ENCODE data around the gene PROX2. TPM values are rescaled to one million over a fixed set of nuclear protein-coding genes. Genes with fewer than 3 reads are reported as not detected.

PROX2 gene
- total RNA-seq, 4 donors from 2014 or later = not detected

DNA sequence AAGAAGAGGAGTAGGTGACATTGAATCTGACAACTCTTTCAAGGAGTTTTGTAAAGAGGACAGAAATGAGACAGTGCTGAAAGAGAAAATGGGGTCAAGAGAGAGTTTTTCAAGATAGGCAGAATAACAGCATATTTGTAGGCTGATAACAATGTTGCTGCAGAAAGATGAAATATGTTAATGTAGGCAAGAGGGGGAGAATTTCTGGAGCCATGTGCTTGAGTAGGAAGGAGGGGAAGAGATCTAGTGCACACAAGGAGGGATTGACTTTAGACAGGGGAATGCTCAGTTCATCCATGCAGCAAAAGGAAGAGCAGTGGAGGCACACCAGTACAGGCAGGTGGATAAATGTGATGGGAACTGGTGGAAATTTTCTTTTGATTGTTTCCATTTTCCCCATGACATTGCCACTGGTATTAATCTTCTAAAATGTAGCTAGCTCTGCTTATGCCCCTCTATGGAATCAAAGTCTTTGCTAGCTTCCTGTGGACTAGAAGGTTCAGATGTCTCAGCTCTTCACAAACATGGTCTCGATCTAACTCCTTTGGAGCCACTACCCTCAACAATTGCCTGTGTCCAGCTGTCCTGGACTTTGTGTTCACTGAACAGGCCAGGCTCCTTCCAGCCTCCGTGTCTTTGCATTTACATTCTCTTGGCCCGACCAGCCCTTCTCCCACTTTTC, 9.1 kb downstream of the PROX2 start:
- peak overlapping the region in 1 of 4 donors; percentile 62 for H3K27ac ChIP-seq

DNA sequence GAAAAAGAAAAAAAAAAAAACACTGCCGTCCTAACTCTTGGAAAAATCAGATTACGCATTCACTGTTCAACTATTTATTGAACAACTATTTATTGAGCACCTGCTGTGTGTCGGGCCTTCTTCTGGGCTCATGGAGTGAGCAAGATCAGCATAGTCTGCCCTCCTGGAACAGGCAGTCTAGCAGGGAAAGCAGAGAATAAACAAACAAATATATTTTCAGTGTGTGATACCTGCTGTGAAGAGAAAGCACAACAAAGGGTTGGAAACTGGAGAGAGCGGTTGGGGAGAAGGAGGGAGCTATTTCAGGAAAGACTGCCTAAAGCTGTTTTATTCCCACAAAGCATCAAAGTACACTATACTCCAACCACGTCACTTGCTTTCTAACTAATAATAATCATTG, 10.8 kb downstream of the PROX2 start:
- no peaks in the 10 kb centered on the region for H3K9me3 ChIP-seq

More for the DNA sequence above, 9.1 kb downstream of the PROX2 start:
- H3K4me1 ChIP-seq = peaks cover 0 to 7% (median 0%) of the 10 kb centered on the region in 4 donors
- no peaks in the 10 kb centered on the region for H3K36me3 ChIP-seq
- no peak for DNase-seq
- no peak overlapping the region for H3K4me3 ChIP-seq
- no peaks in the 10 kb centered on the region for H3K27me3 ChIP-seq
- no peaks in the 10 kb centered on the region for H3K9me3 ChIP-seq
- TF ChIP-seq, protein P1, sequence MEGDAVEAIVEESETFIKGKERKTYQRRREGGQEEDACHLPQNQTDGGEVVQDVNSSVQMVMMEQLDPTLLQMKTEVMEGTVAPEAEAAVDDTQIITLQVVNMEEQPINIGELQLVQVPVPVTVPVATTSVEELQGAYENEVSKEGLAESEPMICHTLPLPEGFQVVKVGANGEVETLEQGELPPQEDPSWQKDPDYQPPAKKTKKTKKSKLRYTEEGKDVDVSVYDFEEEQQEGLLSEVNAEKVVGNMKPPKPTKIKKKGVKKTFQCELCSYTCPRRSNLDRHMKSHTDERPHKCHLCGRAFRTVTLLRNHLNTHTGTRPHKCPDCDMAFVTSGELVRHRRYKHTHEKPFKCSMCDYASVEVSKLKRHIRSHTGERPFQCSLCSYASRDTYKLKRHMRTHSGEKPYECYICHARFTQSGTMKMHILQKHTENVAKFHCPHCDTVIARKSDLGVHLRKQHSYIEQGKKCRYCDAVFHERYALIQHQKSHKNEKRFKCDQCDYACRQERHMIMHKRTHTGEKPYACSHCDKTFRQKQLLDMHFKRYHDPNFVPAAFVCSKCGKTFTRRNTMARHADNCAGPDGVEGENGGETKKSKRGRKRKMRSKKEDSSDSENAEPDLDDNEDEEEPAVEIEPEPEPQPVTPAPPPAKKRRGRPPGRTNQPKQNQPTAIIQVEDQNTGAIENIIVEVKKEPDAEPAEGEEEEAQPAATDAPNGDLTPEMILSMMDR (IDR thresholded peaks at IDR 0.05) = no peak
- no peak for TF ChIP-seq POLR2A (IDR thresholded peaks at IDR 0.05)

DNA sequence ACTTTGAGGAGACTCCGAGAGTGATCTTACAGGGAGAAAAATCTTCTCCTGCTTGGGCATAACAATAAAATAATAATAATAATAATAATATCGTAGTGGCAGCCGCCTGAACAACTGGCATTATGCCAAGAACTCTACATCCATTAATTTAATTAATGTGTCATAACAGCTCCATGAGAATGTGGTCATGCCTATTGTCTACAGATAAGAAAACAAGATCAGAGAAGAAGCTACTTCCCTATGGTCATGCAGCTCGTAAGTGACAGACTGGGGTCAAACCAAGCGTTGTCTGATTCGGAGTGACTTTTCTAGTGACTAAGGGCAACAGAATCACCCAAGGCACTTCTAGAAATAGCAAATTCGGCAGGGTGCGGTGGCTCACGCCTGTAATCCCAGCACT, 11.7 kb downstream of the PROX2 start:
- H3K27me3 ChIP-seq = no peaks in the 10 kb centered on the region
- TF ChIP-seq POLR2A (IDR thresholded peaks at IDR 0.05) = no peak
- TF ChIP-seq, protein P1 (IDR thresholded peaks at IDR 0.05) = no peak
- H3K36me3 ChIP-seq = no peaks in the 10 kb centered on the region
- H3K4me3 ChIP-seq = no peak overlapping the region
- H3K9me3 ChIP-seq = no peaks in the 10 kb centered on the region
- H3K27ac ChIP-seq = no peak overlapping the region
- no peak for DNase-seq
- H3K4me1 ChIP-seq = peaks cover 0 to 7% (median 3%) of the 10 kb centered on the region in 4 donors

More for the DNA sequence above, 10.8 kb downstream of the PROX2 start:
- H3K36me3 ChIP-seq = no peaks in the 10 kb centered on the region
- TF ChIP-seq, protein P1 (IDR thresholded peaks at IDR 0.05) = no peak
- TF ChIP-seq POLR2A (IDR thresholded peaks at IDR 0.05) = no peak
- H3K27ac ChIP-seq = no peak overlapping the region
- no peak for DNase-seq
- no peaks in the 10 kb centered on the region for H3K27me3 ChIP-seq
- peaks cover 0 to 7% (median 3%) of the 10 kb centered on the region in 4 donors for H3K4me1 ChIP-seq
- H3K4me3 ChIP-seq = no peak overlapping the region

DNA sequence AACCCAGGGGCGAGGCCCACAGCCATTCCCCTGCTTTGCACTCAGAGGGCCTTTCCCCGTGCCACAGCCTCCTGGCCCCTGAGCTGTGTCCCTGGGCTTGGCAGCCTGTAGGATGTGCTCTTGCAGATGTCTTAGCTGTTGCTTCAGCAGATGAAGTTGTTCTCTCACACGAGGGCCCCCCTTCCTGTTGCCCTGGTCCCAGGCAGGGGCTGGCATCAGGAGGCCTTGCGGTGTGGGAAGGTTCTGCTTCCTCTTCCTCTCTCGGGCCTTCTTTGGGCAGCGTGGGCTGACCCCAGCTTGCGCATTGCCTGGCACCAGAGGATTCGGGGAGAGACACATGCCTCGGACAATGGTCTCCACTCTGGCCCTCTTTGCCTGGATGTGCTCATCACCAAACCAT, 12.7 kb downstream of the PROX2 start:
- H3K27ac ChIP-seq = no peak overlapping the region
- no peak for TF ChIP-seq POLR2A (IDR thresholded peaks at IDR 0.05)
- TF ChIP-seq, protein P1 (IDR thresholded peaks at IDR 0.05) = no peak
- H3K4me1 ChIP-seq = peaks cover 0 to 7% (median 3%) of the 10 kb centered on the region in 4 donors
- H3K36me3 ChIP-seq = no peaks in the 10 kb centered on the region
- H3K9me3 ChIP-seq = no peaks in the 10 kb centered on the region
- H3K27me3 ChIP-seq = no peaks in the 10 kb centered on the region
- no peak for DNase-seq
- H3K4me3 ChIP-seq = no peak overlapping the region

DNA sequence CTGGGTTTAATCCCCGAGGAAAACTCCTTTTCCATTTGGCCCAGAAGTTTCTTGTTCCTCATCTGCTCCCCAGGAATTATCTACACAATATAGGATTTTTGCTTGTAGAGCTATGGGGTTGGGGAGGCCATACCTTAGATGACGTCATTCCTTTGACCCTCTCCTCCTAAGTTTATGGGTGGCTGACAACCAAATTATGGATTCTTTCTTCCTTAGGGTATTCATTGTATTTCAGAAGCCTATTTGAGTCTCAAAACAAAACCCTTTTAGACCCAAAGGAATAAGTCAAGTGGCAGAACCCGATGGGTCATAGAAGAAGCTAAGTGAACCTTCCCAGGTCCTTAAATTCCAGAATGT, 14.2 kb downstream of the PROX2 start:
- Histone ChIP-seq H3K4me3 (no peak overlapping the region), H3K27ac (no peak overlapping the region), H3K9me3 (no peaks in the 10 kb centered on the region), H3K4me1 (peaks cover 0 to 5% (median 0%) of the 10 kb centered on the region in 4 donors), H3K36me3 (no peaks in the 10 kb centered on the region), H3K27me3 (no peaks in the 10 kb centered on the region)
- no peak for TF ChIP-seq POLR2A (IDR thresholded peaks at IDR 0.05)
- DNase-seq = no peak

DNA sequence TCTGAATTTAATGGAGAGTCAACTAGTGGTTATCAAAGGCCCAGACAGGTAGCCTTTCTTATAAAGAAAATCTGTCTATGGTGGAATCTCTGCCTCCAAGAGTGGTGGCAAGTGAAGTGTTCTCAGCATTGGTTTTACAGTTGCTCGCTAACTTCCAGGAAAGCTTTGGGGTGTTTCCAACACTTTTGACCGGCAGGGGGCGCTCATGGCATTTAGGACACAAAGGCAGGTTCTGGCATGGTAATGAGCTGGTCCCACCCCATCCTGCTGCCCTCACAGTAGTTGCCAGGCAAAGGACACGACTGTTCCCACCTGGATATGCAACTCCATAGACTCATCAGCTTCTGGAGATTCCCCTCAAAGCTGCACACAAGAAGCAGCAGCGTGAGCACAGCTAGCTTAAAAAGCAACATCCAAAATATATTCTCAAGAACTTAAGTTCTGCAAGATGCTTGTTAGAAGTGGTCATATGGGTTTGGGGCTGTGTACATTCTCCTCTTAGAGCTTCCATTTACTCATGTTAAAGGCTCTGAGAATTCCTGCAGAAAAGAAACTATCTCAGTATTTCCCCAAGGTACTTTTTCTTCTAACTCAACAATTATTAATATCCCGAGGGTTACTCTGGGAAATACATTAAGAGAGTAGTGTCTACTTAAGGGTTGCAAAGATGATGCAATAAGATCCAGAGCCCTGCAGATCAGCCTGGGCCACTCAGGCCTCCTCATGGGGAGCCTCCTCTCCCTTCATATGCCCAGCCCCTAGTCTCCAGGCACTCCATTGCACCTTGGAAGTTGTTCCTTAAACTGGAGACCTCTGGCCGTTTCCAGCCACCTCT, 14.8 kb downstream of the PROX2 start:
- no peak for TF ChIP-seq POLR2A (IDR thresholded peaks at IDR 0.05)
- TF ChIP-seq, protein P1 (IDR thresholded peaks at IDR 0.05) = peak; percentile 73 to 96 (median 88)
- Histone ChIP-seq H3K4me1 (peaks cover 0 to 5% (median 0%) of the 10 kb centered on the region in 4 donors), H3K27ac (no peak overlapping the region), H3K9me3 (no peaks in the 10 kb centered on the region), H3K36me3 (no peaks in the 10 kb centered on the region), H3K4me3 (no peak overlapping the region), H3K27me3 (no peaks in the 10 kb centered on the region)
- peak; percentile 93 to 97 (median 95) for DNase-seq
